Measurements from ENCODE around the gene SCN1A.

The SCN1A gene

DNA sequence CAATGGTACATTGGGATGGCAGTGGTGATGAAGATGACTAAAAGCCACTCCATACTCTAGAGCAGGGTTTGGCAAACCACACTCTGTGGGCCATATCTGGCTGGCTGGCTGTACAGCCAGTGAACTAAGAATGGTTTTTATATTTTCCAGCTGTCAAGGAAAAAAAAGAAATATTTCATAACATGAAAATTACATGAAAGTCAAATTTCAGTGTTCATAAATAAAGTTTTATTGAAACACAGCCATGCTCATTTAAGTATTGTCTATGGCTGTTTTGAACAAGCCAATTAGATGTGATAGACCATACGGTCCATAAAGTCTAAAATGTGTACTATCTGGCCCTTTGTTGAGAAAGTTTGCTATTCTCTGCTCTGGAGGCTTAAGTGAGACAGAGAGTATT lies 175.7 kb downstream of the SCN1A start:
- no peak for TF ChIP-seq CTCF (IDR thresholded peaks at IDR 0.05)

GRCh38 chr2:165950438-165950837 lies 177.4 kb downstream of the SCN1A start:
- no peak for TF ChIP-seq CTCF (IDR thresholded peaks at IDR 0.05)

DNA sequence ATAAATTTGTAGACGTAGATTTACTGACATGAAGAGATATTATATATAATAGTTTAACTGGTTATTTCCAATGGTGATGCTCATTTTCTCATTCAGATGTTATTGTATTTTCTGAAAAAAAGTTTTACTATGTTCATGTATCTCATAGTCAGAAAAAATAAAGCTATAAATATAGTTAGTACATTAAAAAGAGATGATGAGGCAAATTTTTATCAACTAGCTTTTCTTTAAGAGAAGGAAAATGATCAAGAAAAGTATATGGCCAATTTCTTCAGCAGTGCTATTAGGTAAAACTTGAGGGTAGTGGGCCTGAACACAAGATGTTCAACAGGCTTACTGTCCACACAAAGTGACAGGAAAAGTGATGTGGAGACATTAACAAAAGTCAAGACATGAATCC lies 186.0 kb downstream of the SCN1A start:
- no peak for TF ChIP-seq CTCF (IDR thresholded peaks at IDR 0.05)

DNA sequence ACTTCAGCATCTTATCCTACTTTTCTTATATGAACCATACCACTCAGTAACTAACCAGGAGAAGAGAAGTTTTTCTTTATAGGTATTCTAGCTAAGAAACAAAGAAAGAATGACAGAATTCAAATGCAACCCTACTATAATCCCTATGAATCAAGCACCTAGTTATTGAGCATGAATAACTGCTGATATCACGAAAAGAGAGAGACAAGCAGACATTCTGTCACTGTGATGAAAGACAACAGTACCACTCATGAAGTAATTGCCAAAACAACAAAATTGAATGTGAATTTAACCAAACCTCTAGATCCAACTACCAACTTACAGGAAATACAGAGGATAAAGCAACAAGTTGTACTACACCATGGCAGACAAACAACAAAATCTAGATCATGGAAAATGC lies 189.6 kb downstream of the SCN1A start:
- no peak for TF ChIP-seq CTCF (IDR thresholded peaks at IDR 0.05)

All from LNCAP (cell line).